C1 segment of cervical spinal cord (tissue), 14 donors: ENCODE results near the gene THADA.
A peak's percentile ranks its signal among the peaks of the same experiment; 100 is the strongest.

Experiments
- DNase-seq, 14 donors: peaks; one replicate each; lab custom pipeline; 2025; lab: John Stamatoyannopoulos, UW

The THADA gene

DNA sequence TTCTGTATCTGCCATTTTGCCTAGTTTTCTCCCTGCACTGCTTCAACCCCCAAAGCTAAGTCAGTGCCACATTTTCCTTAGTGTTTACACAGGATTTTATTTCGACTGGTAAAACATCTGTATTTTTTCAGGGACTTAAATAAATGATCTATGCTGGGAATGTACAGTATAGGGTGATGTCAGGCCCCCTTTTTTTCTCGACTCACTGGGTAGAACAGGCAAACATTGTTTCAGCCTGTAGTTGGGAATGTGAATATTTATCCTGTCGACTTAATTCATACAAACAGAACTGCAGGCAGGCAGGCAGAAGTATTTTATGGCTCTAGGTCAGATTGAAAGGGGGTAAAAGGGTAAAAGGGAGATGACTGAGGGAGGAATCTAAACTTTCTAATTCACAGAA is 245.9 kb downstream of the THADA start:
- no peak for DNase-seq

DNA sequence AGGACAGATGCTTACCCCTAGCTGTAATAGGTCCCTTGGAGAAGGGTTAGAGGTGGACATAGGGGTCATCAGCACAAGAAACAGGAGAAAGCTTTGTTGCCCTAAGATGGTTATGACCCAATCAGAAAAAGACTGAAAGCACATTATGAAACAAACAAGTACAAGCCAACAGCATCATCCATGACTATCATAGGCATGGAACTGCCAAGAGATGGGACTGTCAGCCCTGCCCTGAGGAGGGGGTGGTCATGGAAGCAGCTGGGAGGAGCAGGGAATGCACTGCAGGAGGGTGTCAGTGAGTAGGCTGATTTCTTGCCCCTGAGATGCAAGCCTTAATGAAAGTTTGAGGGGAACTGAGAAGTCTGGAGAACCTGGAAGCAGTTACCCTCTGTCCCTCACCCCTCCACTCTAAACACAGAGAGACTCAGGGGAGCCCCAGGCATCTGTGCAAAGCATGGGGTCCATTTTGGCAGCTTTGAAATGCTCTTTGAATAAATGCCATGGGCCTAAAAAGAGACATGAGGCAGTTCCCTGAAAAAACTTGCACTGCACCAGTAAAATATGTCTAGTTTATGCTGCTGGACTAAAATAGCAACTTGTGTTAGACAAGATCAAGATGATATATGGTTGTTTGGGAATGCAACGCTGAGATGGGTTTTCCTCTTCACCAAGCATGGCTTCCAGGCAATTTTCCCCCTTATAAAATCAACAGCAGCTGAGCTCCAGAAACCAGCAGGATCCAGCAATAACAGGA is 246.8 kb downstream of the THADA start:
- DNase-seq: peak in 1 of 14 donors; percentile 18

DNA sequence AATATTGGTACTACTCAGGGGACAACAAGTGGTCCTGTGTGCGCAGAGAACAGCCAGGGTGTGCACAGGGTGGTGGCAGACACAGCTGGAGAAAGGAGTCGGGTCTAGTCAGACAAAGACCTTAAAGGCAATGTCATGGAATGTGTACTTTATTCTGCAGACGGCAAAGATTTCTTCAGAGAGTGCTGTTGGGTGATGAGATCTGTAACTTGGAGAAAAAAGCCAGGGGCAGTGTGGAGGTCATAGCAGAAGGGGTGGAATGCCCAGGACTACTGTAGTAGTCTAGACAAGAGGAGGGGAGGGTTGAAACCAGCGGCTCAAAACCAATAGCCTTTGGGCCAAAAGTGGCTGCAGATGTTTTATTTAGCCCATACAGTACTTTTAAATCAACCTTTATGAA is 248.1 kb downstream of the THADA start:
- no peak for DNase-seq

DNA sequence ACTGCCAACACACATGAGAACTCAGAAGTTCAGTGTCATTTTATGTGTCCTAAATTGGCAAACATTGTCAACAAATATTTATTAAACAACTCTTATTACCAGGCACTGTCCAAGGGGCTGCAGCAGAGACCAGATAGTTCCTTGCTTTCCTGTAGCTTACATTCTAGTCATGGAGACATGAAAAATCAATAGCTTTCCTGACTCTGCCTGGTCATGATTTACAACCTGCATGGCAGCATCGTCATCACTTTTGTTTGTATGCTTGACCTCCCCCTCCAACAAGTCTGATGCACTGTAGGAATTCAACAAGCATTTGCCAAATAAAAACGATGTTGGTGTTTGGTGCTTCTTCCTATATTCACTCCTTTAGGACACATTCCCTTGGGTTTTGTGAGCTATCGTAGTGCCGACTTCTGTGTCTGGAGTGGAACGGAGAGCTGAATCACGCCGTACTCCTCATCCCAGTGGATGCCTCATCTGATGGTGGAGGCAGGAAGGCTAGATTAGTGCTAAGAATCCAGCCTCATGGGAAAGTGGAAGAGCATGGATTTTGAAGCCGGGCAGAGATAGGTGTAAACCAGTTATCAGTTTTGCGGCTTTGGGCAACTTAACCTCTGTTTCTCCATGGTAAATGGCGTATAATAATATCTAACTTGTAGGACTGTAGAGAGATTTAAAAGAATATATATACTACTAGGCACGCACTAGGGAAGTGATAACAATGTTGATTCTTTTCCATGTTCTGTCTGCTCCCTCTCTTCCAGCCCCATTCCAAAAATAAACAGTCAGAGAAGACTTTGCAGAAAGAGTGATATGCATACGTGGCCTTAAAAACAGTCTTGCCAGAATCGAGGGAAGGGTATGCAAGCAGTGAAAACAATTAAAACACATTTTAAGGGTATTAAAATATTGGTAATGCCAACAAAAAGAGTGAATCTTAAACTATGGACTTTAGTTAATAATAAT is 249.0 kb downstream of the THADA start:
- DNase-seq: no peak

DNA sequence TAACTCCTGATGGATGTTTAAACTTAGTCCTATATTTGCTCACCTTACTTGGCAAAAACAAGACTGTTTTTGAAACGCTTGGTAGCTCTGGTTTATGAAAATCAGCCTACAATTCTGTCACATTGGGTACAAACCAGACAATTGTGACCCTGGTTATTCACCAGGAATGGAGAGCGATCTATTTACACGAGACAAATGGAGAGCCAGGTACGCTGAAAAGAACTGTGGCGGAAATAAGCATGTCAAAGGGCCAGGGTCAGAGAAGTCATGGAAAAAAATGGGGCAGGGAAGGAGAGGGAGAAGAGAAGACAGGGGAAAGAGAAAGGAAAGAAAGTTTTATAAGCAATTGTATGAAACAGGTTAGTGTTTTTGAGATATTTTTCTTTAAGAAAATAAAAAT is 250.0 kb downstream of the THADA start:
- DNase-seq: no peak

DNA sequence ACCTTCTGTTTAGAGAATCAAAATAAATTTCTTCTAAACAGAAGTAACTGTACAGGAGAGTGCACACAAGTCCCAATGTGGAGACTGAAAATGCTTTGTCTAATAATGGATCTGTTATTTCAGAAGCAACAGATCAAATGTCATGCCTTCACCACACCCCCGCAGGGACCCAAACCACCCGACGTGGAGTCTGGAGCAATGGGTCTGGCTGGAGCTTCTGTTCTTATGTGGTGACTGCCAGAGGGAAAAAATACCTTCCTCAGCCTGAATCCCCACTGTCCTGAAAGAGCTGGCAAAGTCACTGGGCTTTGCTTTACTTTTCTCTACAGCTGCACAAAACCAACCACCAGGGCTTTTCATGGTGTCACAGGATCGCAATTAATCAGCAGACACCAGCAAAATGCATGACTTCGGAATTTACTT is 250.4 kb downstream of the THADA start:
- peak in 4 of 14 donors; percentile 7 to 23 (median 16) for DNase-seq

DNA sequence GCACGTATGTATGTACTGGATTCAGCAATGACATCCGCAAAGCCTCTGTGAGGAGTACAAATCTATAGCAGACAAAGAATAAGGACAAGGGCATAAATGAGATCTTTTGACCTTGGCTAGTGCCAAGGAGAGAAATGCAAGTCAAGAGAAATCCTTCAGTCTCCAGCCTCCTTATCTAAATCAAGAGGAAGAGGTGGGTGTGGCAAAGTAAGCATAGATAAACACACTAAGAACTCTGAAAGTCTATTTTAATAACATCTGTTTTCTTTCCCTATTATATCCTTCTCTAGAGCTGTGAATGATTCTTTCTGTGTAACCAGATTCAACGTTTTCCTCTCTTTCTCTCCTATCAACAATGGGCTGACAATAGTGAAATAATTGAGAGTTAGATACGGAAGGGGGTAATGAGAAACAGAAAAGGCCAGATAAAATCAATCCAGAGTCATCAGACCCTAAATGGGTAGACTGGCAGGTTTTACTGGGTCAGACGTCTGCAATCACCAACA is 250.9 kb downstream of the THADA start:
- no peak for DNase-seq

DNA sequence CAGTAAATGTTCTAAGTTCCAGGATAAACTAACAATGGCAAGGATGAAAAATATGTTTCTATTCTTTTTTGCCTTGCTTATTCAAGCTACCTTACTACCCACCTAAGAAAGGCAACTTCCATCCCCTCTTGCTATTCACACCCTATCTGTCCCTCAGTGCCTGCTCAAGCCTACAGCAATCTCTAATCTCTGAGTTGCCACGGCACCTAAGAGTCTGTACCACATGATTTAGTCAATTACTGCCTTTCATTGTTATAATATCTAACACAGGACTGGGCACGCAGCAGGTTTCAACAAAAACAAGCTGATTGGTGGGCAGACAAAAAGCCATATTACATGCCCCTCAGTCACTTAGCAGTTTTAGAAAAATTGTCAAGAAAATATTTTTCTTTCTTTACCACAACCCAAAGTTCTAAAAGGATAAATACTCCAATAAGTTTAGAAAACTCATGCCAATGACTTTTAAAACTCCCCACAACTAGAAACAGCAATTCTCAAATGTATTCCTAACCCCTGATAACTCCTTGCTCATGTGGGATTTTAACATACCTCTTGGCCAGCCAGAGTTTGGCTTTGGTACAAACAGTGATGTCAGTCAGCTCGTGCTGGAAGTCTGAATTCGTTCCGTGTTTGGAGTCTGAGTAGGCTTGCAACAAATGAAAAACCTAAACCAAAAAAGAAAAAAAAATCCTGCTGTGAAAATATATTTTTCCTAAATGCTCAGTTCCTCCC is 252.1 kb downstream of the THADA start:
- peak in 2 of 14 donors; percentile 5 to 30 for DNase-seq

DNA sequence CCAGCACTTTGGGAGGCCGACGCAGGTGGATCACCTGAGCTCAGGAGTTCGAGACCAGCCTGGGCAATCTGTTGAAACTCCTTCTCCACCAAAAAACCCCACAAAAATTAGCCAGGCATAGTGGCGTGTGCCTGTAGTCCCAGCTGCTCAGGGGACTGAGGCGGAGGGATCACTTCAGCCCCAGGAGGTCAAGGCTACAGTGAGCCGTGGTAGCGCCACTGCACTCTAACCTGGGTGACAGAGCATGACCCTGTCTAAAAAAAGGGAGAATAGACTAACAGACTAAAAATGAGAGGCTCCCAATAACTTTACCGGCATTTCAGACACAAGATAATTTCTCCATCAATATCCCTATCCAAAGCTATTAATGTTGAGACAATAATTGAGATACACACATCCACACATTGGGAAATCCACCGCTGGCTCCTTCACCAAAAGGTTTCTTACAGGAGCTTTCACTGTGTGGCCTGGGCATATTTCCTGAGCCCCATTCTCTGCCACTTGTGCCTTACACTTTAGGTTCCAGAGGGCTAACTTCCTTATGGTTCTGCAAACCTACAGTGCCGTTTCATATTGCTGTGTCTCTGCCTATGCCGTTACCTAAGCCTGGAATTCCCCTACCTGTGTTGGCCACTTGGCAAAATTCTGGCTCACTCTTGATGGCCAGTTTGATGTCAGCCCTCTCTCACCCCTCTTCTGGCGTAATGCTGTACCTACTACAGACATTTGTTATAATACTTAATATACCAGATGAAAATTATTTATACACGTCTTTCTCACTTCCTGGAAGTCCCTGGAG is 253.7 kb downstream of the THADA start:
- DNase-seq: no peak

DNA sequence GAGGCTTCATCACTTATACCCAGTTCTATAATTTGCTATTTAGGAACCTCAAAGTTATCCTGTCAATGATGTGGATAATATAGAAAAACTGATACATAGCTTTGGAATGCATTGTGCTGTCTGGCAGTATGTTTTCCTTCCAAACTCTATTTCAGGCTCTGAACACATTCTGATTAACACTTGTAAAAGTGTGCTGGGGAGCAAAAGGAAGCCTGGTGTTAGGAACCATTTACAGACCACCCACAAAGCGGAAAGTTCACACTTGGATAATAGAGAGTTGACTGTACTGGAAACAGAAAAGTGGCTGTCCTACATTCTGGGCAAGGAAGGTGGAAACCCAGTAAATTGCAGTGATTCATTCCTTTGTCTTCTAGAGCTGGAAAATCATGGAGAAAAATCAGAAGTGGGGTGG is 254.9 kb downstream of the THADA start:
- peak in 1 of 14 donors; percentile 23 for DNase-seq

DNA sequence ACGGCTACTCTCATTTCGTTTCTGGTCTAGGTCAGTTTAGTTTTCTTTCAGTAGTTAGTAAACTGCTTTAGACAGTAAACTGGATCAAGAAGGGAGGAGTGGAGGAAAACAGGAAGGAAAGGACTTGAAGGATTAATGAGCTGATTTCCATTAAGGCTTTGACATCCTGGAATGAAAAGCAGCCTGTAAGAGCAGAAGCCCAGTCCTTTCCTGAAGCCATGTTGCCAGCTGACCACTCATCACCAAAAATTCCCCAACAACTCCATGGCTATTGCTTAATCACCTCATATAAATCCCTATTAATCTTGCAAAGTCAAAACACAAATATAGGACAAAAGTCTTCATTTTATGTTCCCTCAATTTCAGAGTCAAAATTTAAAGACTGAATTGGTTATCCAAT is 255.8 kb downstream of the THADA start:
- no peak for DNase-seq

DNA sequence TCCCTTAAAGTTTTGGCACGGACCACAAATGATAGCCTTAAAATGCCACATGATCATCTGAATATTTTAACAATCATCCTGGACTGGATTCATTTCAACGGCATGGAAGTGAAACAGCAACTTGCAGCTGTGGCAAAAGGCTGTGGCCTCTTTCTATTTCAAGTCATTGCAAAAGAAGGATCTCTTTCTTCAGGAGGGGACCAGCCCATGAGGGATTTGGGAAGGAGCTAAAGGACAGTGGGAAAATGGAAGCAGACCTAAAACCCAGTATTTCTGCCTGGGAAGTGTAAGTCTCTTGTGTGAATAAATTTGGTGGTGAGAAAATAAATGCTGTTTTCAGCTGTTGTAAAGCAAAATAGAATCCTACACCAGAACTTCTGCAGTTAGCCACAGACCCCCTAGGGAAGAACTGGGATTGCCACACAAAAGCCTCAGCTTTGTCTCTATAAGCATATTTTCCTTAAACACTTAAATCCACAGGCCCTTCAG is 262.1 kb downstream of the THADA start:
- no peak for DNase-seq

DNA sequence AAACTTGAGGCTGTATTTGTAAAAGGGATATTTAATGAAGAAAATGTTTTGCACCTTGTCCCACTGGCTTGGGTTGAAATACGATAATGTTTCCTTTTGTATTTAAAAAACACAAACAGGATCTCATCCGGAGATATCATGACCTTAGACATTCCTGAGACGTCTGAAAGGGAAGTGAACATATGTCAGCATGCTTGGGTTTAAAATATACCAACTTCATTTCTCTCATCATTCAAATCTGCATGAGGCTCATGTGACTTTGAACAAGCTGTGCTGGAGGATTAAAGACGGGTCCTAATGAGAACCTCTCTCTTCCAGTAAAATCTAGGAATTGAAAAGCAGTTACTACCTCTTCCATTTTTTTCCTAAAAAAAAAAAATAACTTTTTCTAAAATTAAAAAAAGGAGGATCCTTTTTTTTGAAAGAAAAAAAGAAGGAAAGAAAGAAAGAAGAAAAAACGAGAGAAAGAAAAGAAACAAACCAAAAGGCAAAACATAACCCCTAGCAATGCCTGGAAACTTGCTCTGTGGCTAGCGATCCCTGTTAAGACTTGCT is 262.7 kb downstream of the THADA start:
- DNase-seq: no peak

DNA sequence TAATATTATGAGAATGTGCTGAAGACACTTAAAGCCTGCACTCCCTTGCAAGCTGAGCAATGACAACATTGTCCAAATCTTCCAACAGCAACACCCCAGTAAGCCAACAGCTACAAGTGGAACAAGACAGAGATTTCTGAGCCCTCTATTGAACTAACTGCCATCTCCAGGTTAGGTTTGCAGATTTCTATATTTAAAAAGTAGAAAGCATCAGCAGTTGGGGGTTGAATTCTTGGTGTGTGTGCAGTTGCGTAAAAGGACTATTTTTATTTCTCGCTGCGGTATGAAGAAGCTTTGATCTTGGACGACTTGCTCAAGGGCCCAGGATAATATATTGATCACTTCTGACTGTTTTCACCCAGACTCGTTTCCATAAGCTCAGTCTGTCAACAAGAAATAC is 263.2 kb downstream of the THADA start:
- DNase-seq: no peak

DNA sequence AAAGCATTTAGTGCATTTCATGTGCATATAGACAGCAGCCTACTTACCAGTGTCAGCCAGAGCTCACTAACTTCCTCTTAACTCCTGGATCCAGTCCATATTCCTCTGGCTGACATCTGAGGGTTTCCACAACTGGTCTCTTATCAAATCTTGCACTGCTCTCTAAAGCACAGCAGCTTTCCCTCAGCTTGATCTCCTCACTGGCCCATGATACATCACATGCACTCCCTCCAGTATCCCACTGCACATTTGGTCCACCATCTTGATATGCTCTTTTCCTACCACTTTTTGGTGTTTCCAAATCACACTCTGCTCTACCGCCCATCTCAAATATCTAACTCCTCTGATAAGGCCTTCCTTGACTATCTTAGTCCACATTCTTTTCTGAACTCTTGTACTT is 264.4 kb downstream of the THADA start:
- no peak for DNase-seq

DNA sequence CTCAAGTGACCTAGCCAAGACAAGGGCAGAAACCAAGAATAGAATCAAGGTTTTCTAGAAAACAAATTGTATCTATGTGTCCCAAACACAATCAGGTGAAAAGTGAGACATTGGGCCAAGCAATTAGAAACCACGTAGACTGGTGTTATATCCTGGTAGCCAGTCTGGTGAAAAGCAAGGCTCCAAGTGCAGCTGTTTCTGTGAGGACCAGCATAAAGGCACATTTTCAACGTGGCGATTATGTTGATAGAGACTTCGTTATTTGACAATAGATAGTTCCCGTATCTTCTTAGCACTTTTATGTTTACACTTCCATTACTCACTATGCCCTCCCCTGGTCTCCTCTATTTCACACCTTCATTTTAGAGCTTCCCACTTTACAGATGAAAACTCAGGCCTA is 266.2 kb downstream of the THADA start:
- DNase-seq: no peak

DNA sequence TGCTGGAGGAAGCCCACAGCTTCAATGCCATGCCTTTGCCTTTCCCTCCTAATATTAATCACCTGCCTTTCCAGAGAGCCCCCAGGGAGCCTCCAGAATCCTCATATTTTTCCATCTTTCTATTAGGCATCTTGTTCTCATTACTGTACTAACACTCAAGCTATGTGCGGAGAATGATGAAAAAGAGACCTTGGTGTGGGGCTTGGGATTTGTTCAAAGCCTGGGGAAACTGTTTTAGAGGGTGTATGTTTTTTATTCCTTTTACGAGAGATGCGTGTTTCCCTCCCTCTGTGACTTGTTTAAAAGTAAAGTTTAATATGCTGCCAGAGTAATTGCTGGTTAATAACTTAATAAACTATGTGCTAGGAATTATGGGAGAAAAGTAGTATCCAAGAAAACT is 267.0 kb downstream of the THADA start:
- no peak for DNase-seq

DNA sequence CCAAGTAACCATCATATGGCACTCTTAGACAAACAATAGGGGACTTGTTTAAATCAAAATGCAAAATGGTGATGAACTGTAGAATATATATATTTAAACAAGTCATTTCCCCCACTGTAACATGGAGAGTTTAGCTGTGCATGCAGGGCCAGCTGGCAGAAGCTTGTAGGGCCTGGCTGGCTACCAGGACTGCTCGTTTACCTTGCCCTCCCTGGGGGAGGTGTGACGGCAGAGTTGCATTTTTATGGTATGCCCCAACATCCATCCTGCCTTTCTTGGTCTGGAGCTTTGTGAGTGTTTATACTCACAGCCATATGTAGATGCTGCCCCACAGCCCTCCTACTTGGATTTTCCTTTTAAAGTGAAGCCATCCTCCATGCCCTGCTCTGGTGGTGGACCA is 267.7 kb downstream of the THADA start:
- DNase-seq: peak in 1 of 14 donors; percentile 18

DNA sequence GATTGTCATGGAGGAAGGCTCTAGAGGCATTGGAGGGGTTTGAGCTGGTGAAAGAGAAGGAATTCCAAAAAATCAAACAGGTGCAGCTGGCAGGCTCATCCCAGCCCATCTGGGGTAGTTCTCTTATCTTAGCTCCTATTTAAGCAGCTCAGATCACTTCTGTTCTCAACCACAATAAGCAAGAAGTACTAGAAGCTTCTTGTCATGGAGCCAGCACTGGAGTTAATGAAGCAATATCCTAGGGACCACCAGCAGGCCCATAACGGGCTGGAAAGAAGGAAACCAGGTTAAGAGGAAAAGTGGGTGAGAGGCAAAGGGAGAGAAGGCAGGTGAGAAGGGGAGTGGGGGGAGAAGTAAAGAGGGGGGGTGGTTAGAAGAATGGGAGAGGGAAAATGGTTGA is 268.7 kb downstream of the THADA start:
- DNase-seq: no peak

DNA sequence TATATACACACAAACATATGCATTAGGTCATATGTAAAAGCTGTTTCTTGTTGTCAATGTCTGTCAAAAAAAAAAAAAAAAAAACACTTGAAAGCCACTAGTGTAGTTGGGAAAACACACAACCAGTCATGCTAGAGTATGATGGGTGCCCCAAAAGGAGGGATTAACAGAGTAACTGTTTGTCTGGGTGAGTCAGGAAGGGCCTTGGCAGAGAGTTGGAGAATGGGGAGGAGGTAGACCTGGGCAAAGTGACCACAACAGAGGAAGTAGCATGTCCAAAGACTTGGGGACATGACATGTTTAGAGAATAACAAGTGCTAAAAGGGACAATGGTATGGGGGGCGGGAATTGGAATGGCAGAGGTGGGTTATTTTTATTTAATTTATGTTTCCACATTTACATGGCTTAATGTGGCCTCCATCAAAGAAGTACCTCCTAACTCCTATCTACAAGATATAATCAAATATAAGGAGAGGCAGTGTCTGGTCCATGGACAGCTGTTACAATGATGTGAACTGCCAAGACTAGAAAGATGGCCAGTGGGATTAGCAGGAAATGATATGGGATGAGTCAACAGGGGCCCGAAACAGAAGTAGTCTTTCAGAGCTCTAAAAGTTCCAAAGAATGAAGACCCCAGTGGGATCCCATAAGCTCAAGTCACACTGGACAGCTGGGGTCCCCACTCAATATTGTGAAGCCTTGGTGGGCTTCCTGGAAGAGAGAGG is 269.6 kb downstream of the THADA start:
- no peak for DNase-seq
